Lower leg skin (tissue), 3 donors: ENCODE measurements around the gene NT5DC4.

ENCODE experiments used
- POLR2A ChIP-seq, 2 donors: fragments of 450-650 bp; IDR thresholded peaks; one replicate each; pipeline ENCODE4 v1.6.1; 2016 to 2017; ENCODE audit warnings: antibody characterized with exemption in 2 of 2, mild to moderate bottlenecking in 1 of 2, moderate library complexity in 1 of 2
- TF ChIP-seq, protein P1 (sequence below), 3 donors: fragments of 450-650 bp; IDR thresholded peaks; one replicate each; pipeline ENCODE4 v1.5.1; 2016; ENCODE audit warnings: antibody characterized with exemption in 3 of 3, mild to moderate bottlenecking in 3 of 3, moderate library complexity in 2 of 3

DNA sequence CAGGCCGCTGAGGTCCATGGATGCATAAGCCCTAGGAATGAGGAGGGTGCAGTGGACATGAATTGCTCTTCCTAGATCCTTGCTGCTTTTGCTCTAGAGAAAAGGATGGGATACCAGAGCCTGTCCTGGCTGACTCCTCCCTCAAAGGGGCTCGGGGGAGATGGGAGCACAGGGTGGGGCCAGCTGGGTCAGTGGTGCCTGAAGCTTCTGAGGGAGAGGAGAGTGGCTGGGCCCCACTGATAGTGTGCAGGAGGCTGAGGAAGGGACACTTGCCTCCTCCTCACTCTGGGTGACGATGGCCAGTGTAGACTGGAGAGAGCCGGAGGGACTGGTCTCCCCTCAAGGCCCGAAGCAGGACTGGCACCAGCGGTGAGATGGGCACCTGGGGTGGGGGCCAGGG is at the start of gene NT5DC4:
- TF ChIP-seq, protein P1, sequence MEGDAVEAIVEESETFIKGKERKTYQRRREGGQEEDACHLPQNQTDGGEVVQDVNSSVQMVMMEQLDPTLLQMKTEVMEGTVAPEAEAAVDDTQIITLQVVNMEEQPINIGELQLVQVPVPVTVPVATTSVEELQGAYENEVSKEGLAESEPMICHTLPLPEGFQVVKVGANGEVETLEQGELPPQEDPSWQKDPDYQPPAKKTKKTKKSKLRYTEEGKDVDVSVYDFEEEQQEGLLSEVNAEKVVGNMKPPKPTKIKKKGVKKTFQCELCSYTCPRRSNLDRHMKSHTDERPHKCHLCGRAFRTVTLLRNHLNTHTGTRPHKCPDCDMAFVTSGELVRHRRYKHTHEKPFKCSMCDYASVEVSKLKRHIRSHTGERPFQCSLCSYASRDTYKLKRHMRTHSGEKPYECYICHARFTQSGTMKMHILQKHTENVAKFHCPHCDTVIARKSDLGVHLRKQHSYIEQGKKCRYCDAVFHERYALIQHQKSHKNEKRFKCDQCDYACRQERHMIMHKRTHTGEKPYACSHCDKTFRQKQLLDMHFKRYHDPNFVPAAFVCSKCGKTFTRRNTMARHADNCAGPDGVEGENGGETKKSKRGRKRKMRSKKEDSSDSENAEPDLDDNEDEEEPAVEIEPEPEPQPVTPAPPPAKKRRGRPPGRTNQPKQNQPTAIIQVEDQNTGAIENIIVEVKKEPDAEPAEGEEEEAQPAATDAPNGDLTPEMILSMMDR (IDR thresholded peaks at IDR 0.05) = no peak
- TF ChIP-seq POLR2A (IDR thresholded peaks at IDR 0.05) = no peak
